ENCODE results near the gene SLC9A4. TPM values are rescaled to one million over a fixed set of nuclear protein-coding genes. Genes with fewer than 3 reads are reported as not detected.

SLC9A4 gene
- total and polyA plus RNA-seq, 2 of the 4 experiments (the other 2 are of a cell fraction), result not detected

DNA sequence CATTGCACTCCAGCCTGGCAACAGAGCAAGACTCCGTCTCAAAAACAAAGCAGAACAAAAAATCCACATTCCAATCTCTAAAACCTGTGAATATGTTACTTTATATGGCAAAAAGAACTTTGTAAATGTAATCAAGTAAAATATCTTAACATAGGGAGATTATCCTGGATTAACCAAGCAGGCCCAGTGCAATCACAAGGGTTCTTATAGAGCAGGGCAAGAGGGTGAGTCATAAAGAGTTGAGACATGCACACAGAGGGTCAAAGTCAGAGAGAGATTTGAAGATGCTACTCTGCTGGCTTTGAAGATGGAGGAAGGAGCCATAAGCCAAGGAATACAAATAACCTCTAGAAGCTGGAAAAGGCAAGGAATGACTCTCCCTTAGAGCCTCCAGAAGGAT lies 85.4 kb downstream of the SLC9A4 start:
- H3K27ac ChIP-seq (ENCODE audit: insufficient read depth, low read length), result no peak overlapping the region
- H2BK20ac ChIP-seq (ENCODE audit: low read depth, low read length), result no peak overlapping the region
- no peak overlapping the region for H4K8ac ChIP-seq (ENCODE audit: low read depth in 2 of 2, low read length in 2 of 2)
- no peak overlapping the region for H2AK9ac ChIP-seq (replicated peaks; ENCODE audit: low read depth, low read length, poor library complexity)
- ATAC-seq (ENCODE audit: low read depth) (no peak), DNase-seq (no peak)
- no peaks in the 10 kb centered on the region for H3K4me1 ChIP-seq (ENCODE audit: control insufficient read depth, insufficient read depth, low read length)
- no peaks in the 10 kb centered on the region for H3K9me3 ChIP-seq (ENCODE audit: control insufficient read depth, insufficient read depth, low read length)
- H3K4me3 ChIP-seq (ENCODE audit: insufficient read depth, low read depth, low read length), result no peak overlapping the region
- no peak overlapping the region for H3K18ac ChIP-seq (ENCODE audit: low read depth, low read length)
- H4K91ac ChIP-seq (ENCODE audit: insufficient read depth, low read depth, low read length), result no peak overlapping the region
- no peak overlapping the region for H3K23ac ChIP-seq (ENCODE audit: low read depth, low read length)
- H2AFZ ChIP-seq (replicated peaks; ENCODE audit: low read length, poor library complexity), result no peak overlapping the region
- in situ Hi-C loops (cut with MboI; ENCODE audit: low sequenced_read_pairs), result no loop called here
- H3K27me3 ChIP-seq (ENCODE audit: control insufficient read depth, insufficient read depth, low read length), result no peaks in the 10 kb centered on the region
- no peak overlapping the region for H3K4me2 ChIP-seq (ENCODE audit: low read depth, low read length)
- no peaks in the 10 kb centered on the region for H3K79me1 ChIP-seq (ENCODE audit: low read depth in 1 of 2, low read length in 2 of 2)
- dilution Hi-C loops (cut with HindIII; ENCODE audit: low sequenced_read_pairs, unreplicated experiment), result no loop called here
- H3K9me1 ChIP-seq (ENCODE audit: insufficient read depth, low read length), result no peaks in the 10 kb centered on the region
- no peaks in the 10 kb centered on the region for H4K20me1 ChIP-seq (ENCODE audit: insufficient read depth, low read length)
- no TSS peak for BruUV-seq (replicated peaks)
- no peak overlapping the region for H2BK15ac ChIP-seq (ENCODE audit: low read depth, low read length)
- H3K56ac ChIP-seq (ENCODE audit: extremely low read depth, insufficient read depth, low read length), result no peak overlapping the region
- H2AK5ac ChIP-seq (ENCODE audit: low read depth, low read length), result no peak overlapping the region
- H4K5ac ChIP-seq (ENCODE audit: low read depth, low read length), result no peak overlapping the region
- TF ChIP-seq RCOR1 (IDR thresholded peaks at IDR 0.05; ENCODE audit: insufficient replicate concordance, low read length) (no peak), RAD21 (IDR thresholded peaks at IDR 0.05; ENCODE audit: low read length) (no peak), BHLHE40 (IDR thresholded peaks at IDR 0.05; ENCODE audit: low read depth, low read length) (no peak), MAZ (IDR thresholded peaks at IDR 0.05; ENCODE audit: borderline replicate concordance, low read depth, low read length) (no peak), RFX5 (IDR thresholded peaks at IDR 0.05; ENCODE audit: low read depth, low read length) (no peak), NFE2L2 (IDR thresholded peaks at IDR 0.05; ENCODE audit: low read depth, low read length) (no peak), CHD1 (IDR thresholded peaks at IDR 0.05; ENCODE audit: low read depth, low read length) (no peak), CEBPB (IDR thresholded peaks at IDR 0.05; ENCODE audit: low read depth, low read length) (no peak), POLR2A (IDR thresholded peaks at IDR 0.05; ENCODE audit: low read depth, low read length) (no peak), SMC3 (IDR thresholded peaks at IDR 0.05; ENCODE audit: low read depth, low read length) (no peak), MAFK (IDR thresholded peaks at IDR 0.05; ENCODE audit: low read depth, low read length) (no peak), USF2 (IDR thresholded peaks at IDR 0.05; ENCODE audit: low read depth, low read length) (no peak), MXI1 (IDR thresholded peaks at IDR 0.05; ENCODE audit: borderline replicate concordance, low read depth, low read length) (no peak)
- TF ChIP-seq, protein P1, sequence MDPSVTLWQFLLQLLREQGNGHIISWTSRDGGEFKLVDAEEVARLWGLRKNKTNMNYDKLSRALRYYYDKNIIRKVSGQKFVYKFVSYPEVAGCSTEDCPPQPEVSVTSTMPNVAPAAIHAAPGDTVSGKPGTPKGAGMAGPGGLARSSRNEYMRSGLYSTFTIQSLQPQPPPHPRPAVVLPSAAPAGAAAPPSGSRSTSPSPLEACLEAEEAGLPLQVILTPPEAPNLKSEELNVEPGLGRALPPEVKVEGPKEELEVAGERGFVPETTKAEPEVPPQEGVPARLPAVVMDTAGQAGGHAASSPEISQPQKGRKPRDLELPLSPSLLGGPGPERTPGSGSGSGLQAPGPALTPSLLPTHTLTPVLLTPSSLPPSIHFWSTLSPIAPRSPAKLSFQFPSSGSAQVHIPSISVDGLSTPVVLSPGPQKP (IDR thresholded peaks at IDR 0.05; ENCODE audit: borderline replicate concordance, low read depth, low read length), result no peak
- TF ChIP-seq, protein P2, sequence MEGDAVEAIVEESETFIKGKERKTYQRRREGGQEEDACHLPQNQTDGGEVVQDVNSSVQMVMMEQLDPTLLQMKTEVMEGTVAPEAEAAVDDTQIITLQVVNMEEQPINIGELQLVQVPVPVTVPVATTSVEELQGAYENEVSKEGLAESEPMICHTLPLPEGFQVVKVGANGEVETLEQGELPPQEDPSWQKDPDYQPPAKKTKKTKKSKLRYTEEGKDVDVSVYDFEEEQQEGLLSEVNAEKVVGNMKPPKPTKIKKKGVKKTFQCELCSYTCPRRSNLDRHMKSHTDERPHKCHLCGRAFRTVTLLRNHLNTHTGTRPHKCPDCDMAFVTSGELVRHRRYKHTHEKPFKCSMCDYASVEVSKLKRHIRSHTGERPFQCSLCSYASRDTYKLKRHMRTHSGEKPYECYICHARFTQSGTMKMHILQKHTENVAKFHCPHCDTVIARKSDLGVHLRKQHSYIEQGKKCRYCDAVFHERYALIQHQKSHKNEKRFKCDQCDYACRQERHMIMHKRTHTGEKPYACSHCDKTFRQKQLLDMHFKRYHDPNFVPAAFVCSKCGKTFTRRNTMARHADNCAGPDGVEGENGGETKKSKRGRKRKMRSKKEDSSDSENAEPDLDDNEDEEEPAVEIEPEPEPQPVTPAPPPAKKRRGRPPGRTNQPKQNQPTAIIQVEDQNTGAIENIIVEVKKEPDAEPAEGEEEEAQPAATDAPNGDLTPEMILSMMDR (conservative IDR thresholded peaks at IDR 0.05; ENCODE audit: low read depth, low read length), result no peak
- no peak overlapping the region for H3K14ac ChIP-seq (replicated peaks; ENCODE audit: low read depth, low read length)
- H3K9ac ChIP-seq (ENCODE audit: low read depth, low read length), result no peak overlapping the region
- WGBS, 2 experiments (ENCODE audit: extremely low coverage in 2 of 2, insufficient read length in 1 of 2), result no CpG with 5 or more reads among the region's 1 CpG
- H2BK5ac ChIP-seq (ENCODE audit: low read depth, low read length, poor library complexity, severe bottlenecking), result no peak overlapping the region
- no peak overlapping the region for H3K4ac ChIP-seq (ENCODE audit: low read depth, low read length)
- no peaks in the 10 kb centered on the region for H3K36me3 ChIP-seq (ENCODE audit: control insufficient read depth, insufficient read depth, low read length)
- CTCF ChIA-PET, result no interaction called here
- POLR2A ChIA-PET (ENCODE audit: unreplicated experiment), result no interaction called here
- H2BK120ac ChIP-seq (ENCODE audit: low read depth, low read length), result no peak overlapping the region
- intact Hi-C loops (cut with micrococcal nuclease), result no loop called here
